H1 (cell line): ENCODE data around the gene ARPP19. TPM values are rescaled to one million over a fixed set of nuclear protein-coding genes. Genes with fewer than 3 reads are reported as not detected.

ENCODE experiments used
- CTCF ChIA-PET: fragments of 300-600 bp; sonication (Branson Sonifier 250); formaldehyde crosslinking; loops from one replicate; lab custom pipeline; 2021; ENCODE audit not compliant: partially characterized antibody; lab: Charles Lee
- POLR2A ChIA-PET: fragments of 300-600 bp; sonication (Branson Sonifier 250); formaldehyde crosslinking; loops from one replicate; lab custom pipeline; 2021; ENCODE audit warnings: inconsistent platforms; ENCODE audit not compliant: partially characterized antibody; lab: Charles Lee
- DNase-seq, 2 experiments: peaks; one replicate each; pipeline versions ENCODE4 v3.0.0 to v3.0.0-alpha.2; 2010 to 2022; ENCODE audit warnings: low spot score in 2 of 2, low read depth in 1 of 2, mixed read lengths in 1 of 2
- FAIRE-seq: peaks from 2 replicates; lab custom pipeline; 2011; peaks lifted over from hg19 to GRCh38; lab: Jason Lieb, UNC
- H2AFZ ChIP-seq: 2 replicates; pipeline ENCODE4 v1.8.1; 2012; ENCODE audit warnings: low read length, inconsistent platforms
- H2AK5ac ChIP-seq: 2 replicates; pipeline ENCODE4 v1.6.1; 2013; ENCODE audit warnings: low read depth, low read length
- H2BK120ac ChIP-seq: replicated peaks from 2 replicates; pipeline ENCODE3; 2013; ENCODE audit warnings: low read depth, low read length, inconsistent platforms
- H2BK12ac ChIP-seq: 2 replicates; pipeline ENCODE4 v1.6.1; 2013; ENCODE audit warnings: low read depth, low read length
- H2BK15ac ChIP-seq: 2 replicates; pipeline ENCODE4 v1.6.1; 2013; ENCODE audit warnings: low read length
- H2BK20ac ChIP-seq: 2 replicates; pipeline ENCODE4 v1.6.1; 2013; ENCODE audit warnings: low read length
- H2BK5ac ChIP-seq: 2 replicates; pipeline ENCODE4 v1.6.1; 2013; ENCODE audit warnings: low read depth, low read length
- H3K14ac ChIP-seq: 2 replicates; pipeline ENCODE4 v1.6.1; 2013; ENCODE audit warnings: inconsistent platforms; ENCODE audit not compliant: insufficient read length
- H3K18ac ChIP-seq: 2 replicates; pipeline ENCODE4 v1.6.1; 2013; ENCODE audit warnings: low read length; ENCODE audit errors: extremely low read depth
- H3K23ac ChIP-seq: 2 replicates; pipeline ENCODE4 v1.6.1; 2013; ENCODE audit warnings: inconsistent platforms; ENCODE audit not compliant: insufficient read length
- H3K23me2 ChIP-seq: 2 replicates; pipeline ENCODE4 v1.6.1; 2013; ENCODE audit warnings: low read depth, low read length
- H3K27ac ChIP-seq: 2 replicates; pipeline ENCODE4 v1.6.1; 2011; ENCODE audit warnings: low read depth, low read length, inconsistent platforms
- H3K27me3 ChIP-seq, 4 experiments: replicated peaks in 1 of 4; 1 replicate in 1 of 4; 2 replicates in 3 of 4; pipeline versions ENCODE4 v1.6.1 to v1.8.1; 2011 to 2013; ENCODE audit warnings: low read length in 3 of 4, mild to moderate bottlenecking in 3 of 4, inconsistent platforms in 2 of 4, mixed read lengths in 2 of 4, moderate library complexity in 1 of 4; ENCODE audit not compliant: control insufficient read depth in 3 of 4, insufficient read depth in 3 of 4; ENCODE audit errors: extremely low read depth in 1 of 4
- H3K36me3 ChIP-seq, 4 experiments: 2 replicates each; pipeline versions ENCODE4 v1.6.1 to v1.8.1; 2011 to 2013; ENCODE audit warnings: mild to moderate bottlenecking in 4 of 4, low read length in 3 of 4, moderate library complexity in 2 of 4, control low read depth in 1 of 4, inconsistent platforms in 1 of 4; ENCODE audit not compliant: insufficient read depth in 4 of 4, control insufficient read depth in 2 of 4
- H3K4ac ChIP-seq: replicated peaks from 2 replicates; pipeline ENCODE3; 2013; ENCODE audit warnings: low read length, low read depth, mixed read lengths, inconsistent platforms; ENCODE audit not compliant: insufficient read length
- H3K4me1 ChIP-seq, 4 experiments: replicated peaks in 1 of 4; 1 replicate in 1 of 4; 2 replicates in 3 of 4; pipeline versions ENCODE4 v1.6.1 to v1.8.1; 2011 to 2013; ENCODE audit warnings: low read length in 3 of 4, inconsistent platforms in 2 of 4, mixed read lengths in 1 of 4; ENCODE audit not compliant: insufficient read depth in 4 of 4, control insufficient read depth in 3 of 4
- H3K4me2 ChIP-seq, 2 experiments: 2 replicates each; pipeline versions ENCODE4 v1.6.1 to v1.8.1; 2011 to 2013; ENCODE audit warnings: low read depth in 2 of 2, low read length in 2 of 2, control low read depth in 1 of 2, inconsistent platforms in 1 of 2, mild to moderate bottlenecking in 1 of 2; ENCODE audit not compliant: insufficient read depth in 1 of 2
- H3K4me3 ChIP-seq, 4 experiments: fragments of 200-600, 300-600 bp in 1 of 4; sonication (generic), shearing (Covaris generic), sonication (Bioruptor Twin) in 1 of 4; 2 replicates each; pipeline versions ENCODE4 v1.5.1 to v1.8.1; 2011 to 2016; ENCODE audit warnings: low read length in 4 of 4, low read depth in 3 of 4, control low read depth in 2 of 4, inconsistent platforms in 2 of 4, mild to moderate bottlenecking in 2 of 4, mixed read lengths in 1 of 4, moderate library complexity in 1 of 4; ENCODE audit not compliant: insufficient read depth in 2 of 4; ENCODE audit errors: extremely low read depth in 1 of 4
- H3K56ac ChIP-seq: replicated peaks from 2 replicates; pipeline ENCODE3; 2013; ENCODE audit warnings: low read depth, mild to moderate bottlenecking, mixed read lengths, low read length, inconsistent platforms; ENCODE audit not compliant: insufficient read length
- H3K79me1 ChIP-seq: 2 replicates; pipeline ENCODE4 v1.6.1; 2013; ENCODE audit warnings: low read depth, low read length, control low read depth
- H3K79me2 ChIP-seq, 2 experiments: 2 replicates each; pipeline versions ENCODE4 v1.6.1 to v1.8.1; 2012 to 2013; ENCODE audit warnings: low read length in 2 of 2, mild to moderate bottlenecking in 2 of 2, inconsistent platforms in 1 of 2; ENCODE audit not compliant: insufficient read depth in 2 of 2, control insufficient read depth in 1 of 2
- H3K9ac ChIP-seq, 4 experiments: replicated peaks in 1 of 4; 1 replicate in 1 of 4; 2 replicates in 3 of 4; pipeline versions ENCODE4 v1.6.1 to v1.8.1; 2011 to 2013; ENCODE audit warnings: low read depth in 3 of 4, low read length in 3 of 4, control low read depth in 2 of 4, mild to moderate bottlenecking in 2 of 4, moderate library complexity in 2 of 4, inconsistent platforms in 1 of 4; ENCODE audit errors: extremely low read depth in 1 of 4
- H3K9me3 ChIP-seq, 2 experiments: 2 replicates each; pipeline versions ENCODE4 v1.6.1 to v1.8.1; 2012 to 2013; ENCODE audit warnings: mild to moderate bottlenecking in 2 of 2, moderate library complexity in 2 of 2, control low read depth in 1 of 2, inconsistent platforms in 1 of 2, low read depth in 1 of 2, low read length in 1 of 2, mixed read lengths in 1 of 2; ENCODE audit not compliant: insufficient read depth in 2 of 2
- H4K20me1 ChIP-seq, 2 experiments: replicated peaks in 1 of 2; 2 replicates each; pipeline versions ENCODE3 to v1.8.1; 2011 to 2013; ENCODE audit warnings: inconsistent platforms in 2 of 2, low read length in 2 of 2, mild to moderate bottlenecking in 1 of 2; ENCODE audit not compliant: insufficient read depth in 2 of 2, control insufficient read depth in 1 of 2
- H4K5ac ChIP-seq: 2 replicates; pipeline ENCODE4 v1.6.1; 2013; ENCODE audit warnings: low read length, low read depth, mixed read lengths, inconsistent platforms; ENCODE audit not compliant: insufficient read length
- H4K8ac ChIP-seq: 2 replicates; pipeline ENCODE4 v1.8.0; 2013; ENCODE audit warnings: mild to moderate bottlenecking, moderate library complexity, low read length, inconsistent platforms; ENCODE audit not compliant: insufficient read depth; ENCODE audit errors: extremely low read depth
- H4K91ac ChIP-seq: replicated peaks from 2 replicates; pipeline ENCODE3; 2013; ENCODE audit warnings: low read length, mixed read lengths, inconsistent platforms; ENCODE audit not compliant: insufficient read length
- GABPA ChIP-seq: IDR thresholded peaks from 2 replicates; pipeline ENCODE4 v1.6.1; 2011; ENCODE audit warnings: mild to moderate bottlenecking, low read length, moderate library complexity, borderline replicate concordance; ENCODE audit not compliant: insufficient read depth
- SIX5 ChIP-seq: IDR thresholded peaks from 2 replicates; pipeline ENCODE4 v1.6.1; 2011; ENCODE audit warnings: mild to moderate bottlenecking, low read depth, low read length
- SP4 ChIP-seq: IDR thresholded peaks from 2 replicates; pipeline ENCODE4 v1.6.1; 2012; ENCODE audit warnings: low read length, inconsistent platforms
- TAF7 ChIP-seq: optimal IDR thresholded peaks from 2 replicates; pipeline ENCODE3; 2011; ENCODE audit warnings: low read depth, mild to moderate bottlenecking, inconsistent platforms, low read length, moderate library complexity, borderline replicate concordance
- WGBS, 2 experiments: shearing (Covaris generic) in 1 of 2; methylation state at CpG; one replicate each; pipeline versions ENCODE4 v1.1.6 to v1.1.7; 2013 to 2015; ENCODE audit warnings: low lambda C conversion rate in 2 of 2, mixed read lengths in 2 of 2, inconsistent platforms in 1 of 2, low coverage in 1 of 2, missing lambda C conversion rate in 1 of 2; ENCODE audit not compliant: insufficient replicate concordance in 2 of 2, insufficient coverage in 1 of 2, insufficient read length in 1 of 2; ENCODE audit errors: extremely low coverage in 1 of 2, missing lambda C conversion rate in 1 of 2; 5-methylcytosine and 5-hydroxymethylcytosine counted together
- polyA plus RNA-seq, 7 experiments: library from polyadenylated mRNA; depleted of rRNA in 3 of 7; stranded (reverse) in 5 of 7; unstranded in 2 of 7; fragments of >200 nt in 5 of 7; fragments of 200-250 nt in 2 of 7; gene quantifications; 1 replicate in 5 of 7; 2 replicates in 1 of 7; 4 replicates in 1 of 7; pipeline versions ENCODE4 v1.2.1 to v1.2.3, GENCODE V29; 2011 to 2013; ENCODE audit warnings: missing spikeins in 2 of 7, mixed read lengths in 2 of 7
- total RNA-seq: library from RNA; stranded (reverse); fragmentation: NEBNext Ultra II Directional; extraction: Animal tissue kit (Norgen Biotek cat#: 25700); gene quantifications from 2 replicates; pipeline ENCODE4 v1.2.1, GENCODE V29; 2021

Gene ARPP19
- total and polyA plus RNA-seq, 2 of the 8 experiments (the other 6 are each of a cell fraction or from before 2014, with no cell fraction given): 81.9 to 274 TPM

- Histone ChIP-seq H2BK120ac (no peak overlapping the region), H3K23me2 (peaks cover 7% of the 10 kb centered on the region), H3K23ac (no peak overlapping the region), H4K8ac (no peak overlapping the region), H2BK12ac (no peak overlapping the region), H4K91ac (no peak overlapping the region), H2AFZ (no peak overlapping the region), H3K9me3 (no peaks in the 10 kb centered on the region), H3K14ac (no peak overlapping the region), H2BK15ac (no peak overlapping the region), H3K4me2 (no peak overlapping the region), H3K27ac (no peak overlapping the region), H3K9ac (no peak overlapping the region), H3K18ac (no peak overlapping the region), H3K56ac (no peak overlapping the region), H4K20me1 (peaks cover 0 to 2% of the 10 kb centered on the region in 2 experiments), H2BK5ac (no peak overlapping the region), H3K79me1 (no peaks in the 10 kb centered on the region), H3K27me3 (peaks cover 6 to 28% (median 20%) of the 10 kb centered on the region in 4 experiments), H3K79me2 (peaks cover 0 to 5% of the 10 kb centered on the region in 2 experiments; a peak in 2 of 4 replicates)
- POLR2A ChIA-PET: interaction anchor here (0.9 kb wide), 1 partner anchor 24 kb away, joined by 3 read pairs; no protein-coding TSS in a partner anchor
- no peak for FAIRE-seq
- no peak for TF ChIP-seq TAF7
- no peak for TF ChIP-seq SIX5
- no peak for TF ChIP-seq GABPA
- no peak for TF ChIP-seq SP4
- TF ChIP-seq, all 59 proteins: peak for 0
- peaks cover 4 to 11% (median 6%) of the 10 kb centered on the region in 4 experiments; a peak in 6 of 7 replicates for H3K4me1 ChIP-seq
- CTCF ChIA-PET: interaction anchor here (1.5 kb wide), 2 partner anchors 21 to 276 kb away, joined by 4 read pairs; no protein-coding TSS in a partner anchor
- WGBS, 2 experiments: 85 to 100% methylated on average over 1 to 2 of the region's 2 CpGs
- H3K36me3 ChIP-seq: no peaks in the 10 kb centered on the region
- no peak overlapping the region for H2BK20ac ChIP-seq
- no peak overlapping the region for H4K5ac ChIP-seq
- no peak overlapping the region for H3K4me3 ChIP-seq
- no peak for DNase-seq
- no peak overlapping the region for H3K4ac ChIP-seq
- no peak overlapping the region for H2AK5ac ChIP-seq
Observed at GRCh38 chr15:52532427-52532826, 36.4 kb downstream of the ARPP19 start.
